ENCODE measurements around the gene MON2.
"Not testable (repeated sequence)": the region's sequence is repeated elsewhere in the genome, so short reads cannot be mapped to it uniquely, and the experiment has no call there.

MON2 gene

GRCh38 chr12:62481843-62482540 lies 15.4 kb downstream of the MON2 start:
- DNase-seq = no peak

- no peak for DNase-seq
Observed at GRCh38 chr12:62482769-62483168, 16.1 kb downstream of the MON2 start.

- DNase-seq = no peak
Observed at GRCh38 chr12:62484233-62484632, 17.6 kb downstream of the MON2 start.

- no peak for DNase-seq
Observed at GRCh38 chr12:62505786-62506185, 39.2 kb downstream of the MON2 start.

- DNase-seq = no peak
Observed at GRCh38 chr12:62512901-62513300, 46.3 kb downstream of the MON2 start.

- DNase-seq = not testable (repeated sequence)
Observed at GRCh38 chr12:62514080-62514479, 47.5 kb downstream of the MON2 start.

- peak; percentile 79 to 85 for DNase-seq
Observed at GRCh38 chr12:62516927-62517326, 50.3 kb downstream of the MON2 start.

- DNase-seq = no peak
Observed at GRCh38 chr12:62517887-62518286, 51.3 kb downstream of the MON2 start.

- DNase-seq = no peak
Observed at GRCh38 chr12:62519043-62519442, 52.4 kb downstream of the MON2 start.

- no peak for DNase-seq
Observed at GRCh38 chr12:62520361-62520760, 53.7 kb downstream of the MON2 start.

- DNase-seq = no peak
Observed at GRCh38 chr12:62522984-62523383, 56.4 kb downstream of the MON2 start.

- no peak for DNase-seq
Observed at GRCh38 chr12:62523619-62524018, 57.0 kb downstream of the MON2 start.

GRCh38 chr12:62525271-62525670 lies 58.6 kb downstream of the MON2 start:
- DNase-seq = peak in 1 of 2 experiments; percentile 12

- DNase-seq = no peak
Observed at GRCh38 chr12:62530596-62530995, 64.0 kb downstream of the MON2 start.

- DNase-seq = no peak
Observed at GRCh38 chr12:62532333-62532732, 65.7 kb downstream of the MON2 start.

- DNase-seq = no peak
Observed at GRCh38 chr12:62533087-62533754, 66.6 kb downstream of the MON2 start.

GRCh38 chr12:62533755-62534107 lies 67.1 kb downstream of the MON2 start:
- DNase-seq = no peak

- DNase-seq = no peak
Observed at GRCh38 chr12:62536546-62536945, 69.9 kb downstream of the MON2 start.

- peak in 1 of 2 experiments; percentile 7 for DNase-seq
Observed at GRCh38 chr12:62537551-62537950, 70.9 kb downstream of the MON2 start.

GRCh38 chr12:62540354-62540753 lies 73.7 kb downstream of the MON2 start:
- DNase-seq = no peak

GRCh38 chr12:62542814-62543213 lies 76.2 kb downstream of the MON2 start:
- no peak for DNase-seq

GRCh38 chr12:62543324-62543723 lies 76.7 kb downstream of the MON2 start:
- DNase-seq = no peak

- no peak for DNase-seq
Observed at GRCh38 chr12:62543741-62544140, 77.1 kb downstream of the MON2 start.

GRCh38 chr12:62552906-62553556 lies 86.4 kb downstream of the MON2 start:
- DNase-seq = no peak
